ENCODE results near the gene HOMER1.

HOMER1 gene

DNA sequence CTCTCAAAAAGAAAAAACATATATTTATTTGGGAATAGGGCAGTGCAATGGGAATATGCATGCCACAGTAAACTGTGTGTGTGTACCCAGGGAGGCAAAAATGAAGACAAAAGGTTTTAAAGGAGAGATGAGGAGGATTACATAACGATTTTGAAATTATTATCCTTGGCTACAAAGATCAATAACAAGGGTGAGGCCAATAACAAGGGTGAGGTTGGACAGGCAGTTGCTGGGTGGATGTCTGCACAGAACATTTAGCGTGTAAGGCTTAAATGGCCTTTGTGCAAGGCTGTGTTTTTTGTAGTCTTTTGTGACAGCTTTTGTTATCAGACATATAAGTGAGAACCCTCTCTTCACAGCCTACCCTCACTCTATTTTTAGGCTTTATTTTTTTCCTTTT is 164.1 kb downstream of the HOMER1 start:
- no peaks in the 10 kb centered on the region for H3K4me1 ChIP-seq (ENCODE audit: control insufficient read depth in 5 of 5, insufficient read depth in 5 of 5, low read length in 5 of 5)
- no peaks in the 10 kb centered on the region for H3K27me3 ChIP-seq (ENCODE audit: control insufficient read depth in 5 of 5, insufficient read depth in 4 of 5, low read length in 5 of 5)
- H3K36me3 ChIP-seq (ENCODE audit: control insufficient read depth in 5 of 5, insufficient read depth in 5 of 5, low read length in 5 of 5), result no peaks in the 10 kb centered on the region
- no peak overlapping the region for H3K4me3 ChIP-seq (ENCODE audit: low read depth in 1 of 5, low read length in 5 of 5)
- H3K9me3 ChIP-seq (ENCODE audit: control insufficient read depth in 5 of 5, low read length in 5 of 5), result no peaks in the 10 kb centered on the region
- no peak overlapping the region for H3K9ac ChIP-seq (ENCODE audit: low read length in 5 of 5)
- no peak overlapping the region for H3K27ac ChIP-seq (ENCODE audit: low read depth, low read length)

DNA sequence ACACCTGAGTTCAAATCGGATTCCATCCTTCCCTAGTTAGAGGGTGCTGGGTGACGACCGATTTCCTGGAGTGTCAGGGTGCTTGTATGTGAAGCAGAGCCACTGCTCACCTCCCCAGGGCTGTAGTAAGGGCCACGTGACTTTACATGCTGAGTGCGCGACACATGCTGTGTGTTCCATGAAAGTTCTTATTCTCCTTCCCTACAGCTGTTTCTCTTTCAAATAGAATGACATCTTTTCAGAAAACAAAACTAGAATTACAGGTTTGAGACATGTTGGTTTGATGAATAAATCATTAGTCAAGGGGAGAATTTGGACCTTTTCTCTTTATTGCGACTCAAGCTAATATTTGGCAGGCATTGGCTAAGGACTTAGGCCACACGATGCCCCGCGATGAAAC is 164.9 kb downstream of the HOMER1 start:
- Histone ChIP-seq H3K36me3 (ENCODE audit: control insufficient read depth in 5 of 5, insufficient read depth in 5 of 5, low read length in 5 of 5) (no peaks in the 10 kb centered on the region), H3K4me1 (ENCODE audit: control insufficient read depth in 5 of 5, insufficient read depth in 5 of 5, low read length in 5 of 5) (no peaks in the 10 kb centered on the region), H3K27ac (ENCODE audit: low read depth, low read length) (no peak overlapping the region), H3K9ac (ENCODE audit: low read length in 5 of 5) (no peak overlapping the region), H3K4me3 (ENCODE audit: low read depth in 1 of 5, low read length in 5 of 5) (no peak overlapping the region), H3K27me3 (ENCODE audit: control insufficient read depth in 5 of 5, insufficient read depth in 4 of 5, low read length in 5 of 5) (no peaks in the 10 kb centered on the region), H3K9me3 (ENCODE audit: control insufficient read depth in 5 of 5, low read length in 5 of 5) (no peaks in the 10 kb centered on the region)

- Histone ChIP-seq H3K4me1 (ENCODE audit: control insufficient read depth in 5 of 5, insufficient read depth in 5 of 5, low read length in 5 of 5) (no peaks in the 10 kb centered on the region), H3K36me3 (ENCODE audit: control insufficient read depth in 5 of 5, insufficient read depth in 5 of 5, low read length in 5 of 5) (no peaks in the 10 kb centered on the region), H3K27ac (ENCODE audit: low read depth, low read length) (no peak overlapping the region), H3K9me3 (ENCODE audit: control insufficient read depth in 5 of 5, low read length in 5 of 5) (peaks cover 0 to 3% (median 0%) of the 10 kb centered on the region in 5 donors), H3K4me3 (ENCODE audit: low read depth in 1 of 5, low read length in 5 of 5) (no peak overlapping the region), H3K9ac (ENCODE audit: low read length in 5 of 5) (no peak overlapping the region), H3K27me3 (ENCODE audit: control insufficient read depth in 5 of 5, insufficient read depth in 4 of 5, low read length in 5 of 5) (peaks cover 0 to 4% (median 0%) of the 10 kb centered on the region in 5 donors)
Measured at GRCh38 chr5:79346420-79346824, 167.5 kb downstream of the HOMER1 start.

GRCh38 chr5:79333852-79334557 is 179.9 kb downstream of the HOMER1 start:
- H3K9ac ChIP-seq (ENCODE audit: low read length in 5 of 5), result no peak overlapping the region
- no peak overlapping the region for H3K27ac ChIP-seq (ENCODE audit: low read depth, low read length)
- H3K9me3 ChIP-seq (ENCODE audit: control insufficient read depth in 5 of 5, low read length in 5 of 5), result peaks cover 0 to 3% (median 0%) of the 10 kb centered on the region in 5 donors
- no peaks in the 10 kb centered on the region for H3K4me1 ChIP-seq (ENCODE audit: control insufficient read depth in 5 of 5, insufficient read depth in 5 of 5, low read length in 5 of 5)
- no peaks in the 10 kb centered on the region for H3K36me3 ChIP-seq (ENCODE audit: control insufficient read depth in 5 of 5, insufficient read depth in 5 of 5, low read length in 5 of 5)
- H3K27me3 ChIP-seq (ENCODE audit: control insufficient read depth in 5 of 5, insufficient read depth in 4 of 5, low read length in 5 of 5), result no peaks in the 10 kb centered on the region
- no peak overlapping the region for H3K4me3 ChIP-seq (ENCODE audit: low read depth in 1 of 5, low read length in 5 of 5)

DNA sequence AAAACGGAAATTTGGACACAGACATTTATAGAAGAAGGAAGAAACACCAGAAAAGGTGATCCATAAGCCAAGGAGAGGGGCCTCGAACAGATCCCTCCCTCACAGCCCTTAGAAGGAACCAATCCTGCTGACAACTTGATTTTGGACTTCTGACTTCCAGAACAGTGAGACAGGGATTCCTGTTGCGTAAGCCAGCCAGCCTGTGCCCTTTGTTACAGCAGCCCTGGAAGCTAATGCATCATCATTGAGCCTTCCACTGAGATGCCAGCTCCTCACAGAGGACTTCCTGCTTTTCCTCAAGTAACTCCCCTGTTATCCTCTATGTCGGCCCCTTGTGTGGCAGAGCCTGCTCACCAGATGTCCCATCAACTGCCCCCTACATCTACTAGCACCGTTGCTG is 183.9 kb downstream of the HOMER1 start:
- no peaks in the 10 kb centered on the region for H3K36me3 ChIP-seq (ENCODE audit: control insufficient read depth in 5 of 5, insufficient read depth in 5 of 5, low read length in 5 of 5)
- H3K4me3 ChIP-seq (ENCODE audit: low read depth in 1 of 5, low read length in 5 of 5), result no peak overlapping the region
- H3K4me1 ChIP-seq (ENCODE audit: control insufficient read depth in 5 of 5, insufficient read depth in 5 of 5, low read length in 5 of 5), result no peaks in the 10 kb centered on the region
- no peak overlapping the region for H3K27ac ChIP-seq (ENCODE audit: low read depth, low read length)
- peaks cover 0 to 3% (median 0%) of the 10 kb centered on the region in 5 donors for H3K9me3 ChIP-seq (ENCODE audit: control insufficient read depth in 5 of 5, low read length in 5 of 5)
- H3K9ac ChIP-seq (ENCODE audit: low read length in 5 of 5), result no peak overlapping the region
- H3K27me3 ChIP-seq (ENCODE audit: control insufficient read depth in 5 of 5, insufficient read depth in 4 of 5, low read length in 5 of 5), result no peaks in the 10 kb centered on the region

- Histone ChIP-seq H3K4me1 (ENCODE audit: control insufficient read depth in 5 of 5, insufficient read depth in 5 of 5, low read length in 5 of 5) (no peaks in the 10 kb centered on the region), H3K9me3 (ENCODE audit: control insufficient read depth in 5 of 5, low read length in 5 of 5) (peaks cover 0 to 3% (median 0%) of the 10 kb centered on the region in 5 donors), H3K36me3 (ENCODE audit: control insufficient read depth in 5 of 5, insufficient read depth in 5 of 5, low read length in 5 of 5) (peaks cover 0 to under 1% (median 0%) of the 10 kb centered on the region in 5 donors), H3K4me3 (ENCODE audit: low read depth in 1 of 5, low read length in 5 of 5) (no peak overlapping the region), H3K9ac (ENCODE audit: low read length in 5 of 5) (no peak overlapping the region), H3K27ac (ENCODE audit: low read depth, low read length) (no peak overlapping the region), H3K27me3 (ENCODE audit: control insufficient read depth in 5 of 5, insufficient read depth in 4 of 5, low read length in 5 of 5) (no peaks in the 10 kb centered on the region)
Measured at GRCh38 chr5:79329453-79329852, 184.5 kb downstream of the HOMER1 start.

Data from subcutaneous abdominal adipose tissue (tissue), 5 donors.